ENCODE results near the gene SLC35F4. TPM values are rescaled to one million over a fixed set of nuclear protein-coding genes. Genes with fewer than 3 reads are reported as not detected.

The SLC35F4 gene
- total and polyA plus RNA-seq, 2 of the 8 experiments (the other 6 are each of a cell fraction or from before 2014, with no cell fraction given), result not detected

- peaks cover 2% of the 10 kb centered on the region; the same call in 1 of the 2 replicates for H3K23me2 ChIP-seq (ENCODE audit: low read depth, low read length)
- no peak overlapping the region for H3K4ac ChIP-seq (replicated peaks; ENCODE audit: insufficient read length, low read depth, low read length)
- H3K56ac ChIP-seq (replicated peaks; ENCODE audit: insufficient read length, low read depth, low read length), result no peak overlapping the region
- H4K20me1 ChIP-seq (replicated peaks in 1 of 2; ENCODE audit: control insufficient read depth in 1 of 2, insufficient read depth in 2 of 2, low read length in 2 of 2), result no peaks in the 10 kb centered on the region
- no peak for DNase-seq (ENCODE audit: low read depth in 1 of 2, low spot score in 2 of 2)
- H4K8ac ChIP-seq (ENCODE audit: extremely low read depth, insufficient read depth, low read length), result no peak overlapping the region
- no peak overlapping the region for H3K9ac ChIP-seq (replicated peaks in 1 of 4; ENCODE audit: extremely low read depth in 1 of 4, low read depth in 3 of 4, low read length in 3 of 4)
- H2BK120ac ChIP-seq (replicated peaks; ENCODE audit: low read depth, low read length), result no peak overlapping the region
- H3K27me3 ChIP-seq (replicated peaks in 1 of 4; ENCODE audit: control insufficient read depth in 3 of 4, extremely low read depth in 1 of 4, insufficient read depth in 3 of 4, low read length in 3 of 4), result no peaks in the 10 kb centered on the region
- H4K5ac ChIP-seq (ENCODE audit: insufficient read length, low read depth, low read length), result no peak overlapping the region
- no peaks in the 10 kb centered on the region for H3K9me3 ChIP-seq (ENCODE audit: insufficient read depth in 2 of 2, low read depth in 1 of 2, low read length in 1 of 2)
- ChIA-PET CTCF (ENCODE audit: partially characterized antibody) (interaction anchor here (1.3 kb wide), 1 partner anchor 14 kb away, joined by 3 read pairs; no protein-coding TSS in a partner anchor), POLR2A (ENCODE audit: partially characterized antibody) (no interaction called here)
- no peak overlapping the region for H3K4me3 ChIP-seq (ENCODE audit: extremely low read depth in 1 of 4, insufficient read depth in 2 of 4, low read depth in 3 of 4, low read length in 4 of 4)
- no peak overlapping the region for H2AK5ac ChIP-seq (ENCODE audit: low read depth, low read length)
- no peak overlapping the region for H3K18ac ChIP-seq (ENCODE audit: extremely low read depth, low read length)
- no peak for FAIRE-seq
- no peak overlapping the region for H3K14ac ChIP-seq (ENCODE audit: insufficient read length)
- no peaks in the 10 kb centered on the region for H3K79me1 ChIP-seq (ENCODE audit: low read depth, low read length)
- H2BK5ac ChIP-seq (ENCODE audit: low read depth, low read length), result no peak overlapping the region
- H4K91ac ChIP-seq (replicated peaks; ENCODE audit: insufficient read length, low read length), result no peak overlapping the region
- H3K36me3 ChIP-seq (ENCODE audit: control insufficient read depth in 2 of 4, insufficient read depth in 4 of 4, low read length in 3 of 4), result no peaks in the 10 kb centered on the region
- 94% methylated on average over 1 of the region's 1 CpG; no CpG with 5 or more reads in 1 of the 2 experiments for WGBS, 2 experiments (ENCODE audit: extremely low coverage in 1 of 2, insufficient coverage in 1 of 2, insufficient read length in 1 of 2, insufficient replicate concordance in 2 of 2, low coverage in 1 of 2, low lambda C conversion rate in 2 of 2, missing lambda C conversion rate in 1 of 2)
- no peaks in the 10 kb centered on the region for H3K79me2 ChIP-seq (ENCODE audit: control insufficient read depth in 1 of 2, insufficient read depth in 2 of 2, low read length in 2 of 2)
- H2BK15ac ChIP-seq (ENCODE audit: low read length), result no peak overlapping the region
- H3K27ac ChIP-seq (ENCODE audit: low read depth, low read length), result no peak overlapping the region
- no peak overlapping the region for H2BK20ac ChIP-seq (ENCODE audit: low read length)
- H3K23ac ChIP-seq (ENCODE audit: insufficient read length), result no peak overlapping the region
- no peak overlapping the region for H2BK12ac ChIP-seq (ENCODE audit: low read depth, low read length)
- no peaks in the 10 kb centered on the region for H3K4me1 ChIP-seq (replicated peaks in 1 of 4; ENCODE audit: control insufficient read depth in 3 of 4, insufficient read depth in 4 of 4, low read length in 3 of 4)
- no peak overlapping the region for H2AFZ ChIP-seq (ENCODE audit: low read length)
- no peak overlapping the region for H3K4me2 ChIP-seq (ENCODE audit: insufficient read depth in 1 of 2, low read depth in 2 of 2, low read length in 2 of 2)
- TF ChIP-seq BCL11A (IDR thresholded peaks at IDR 0.05; ENCODE audit: low read depth in 2 of 2, low read length in 2 of 2), result no peak
- TF ChIP-seq MAX (IDR thresholded peaks at IDR 0.05), result no peak
- no peak for TF ChIP-seq ATF3 (IDR thresholded peaks at IDR 0.05; ENCODE audit: insufficient read depth, low read depth, low read length)
- no peak for TF ChIP-seq ZNF274 (IDR thresholded peaks at IDR 0.05; ENCODE audit: borderline replicate concordance, extremely low read depth, low read length)
- TF ChIP-seq CREB1 (IDR thresholded peaks at IDR 0.05), result no peak
- no peak for TF ChIP-seq SIX5 (IDR thresholded peaks at IDR 0.05; ENCODE audit: low read depth, low read length)
- TF ChIP-seq SP2 (IDR thresholded peaks at IDR 0.05; ENCODE audit: low read length), result no peak
- no peak for TF ChIP-seq CBX5 (IDR thresholded peaks at IDR 0.05; ENCODE audit: low read depth, low read length)
- no peak for TF ChIP-seq NRF1 (IDR thresholded peaks at IDR 0.05; ENCODE audit: low read depth, low read length)
- no peak for TF ChIP-seq RAD21 (IDR thresholded peaks at IDR 0.05 in 1 of 2, conservative IDR thresholded peaks at IDR 0.05 in 1 of 2; ENCODE audit: low read depth in 2 of 2, low read length in 2 of 2)
- no peak for TF ChIP-seq GTF2F1 (IDR thresholded peaks at IDR 0.05; ENCODE audit: borderline replicate concordance, low read depth, low read length)
- no peak for TF ChIP-seq SP1 (IDR thresholded peaks at IDR 0.05; ENCODE audit: low read depth, low read length)
- no peak for TF ChIP-seq FOSL1 (IDR thresholded peaks at IDR 0.05; ENCODE audit: insufficient read depth, low read depth, low read length)
- no peak for TF ChIP-seq CEBPB (IDR thresholded peaks at IDR 0.05; ENCODE audit: low read depth, low read length)
- no peak for TF ChIP-seq PHF8 (conservative IDR thresholded peaks at IDR 0.05; ENCODE audit: low read depth, low read length)
These were observed 117.6 kb downstream of the SLC35F4 start for GRCh38 chr14:57748279-57748678.
